ENCODE results near the gene NAT14.

DNA sequence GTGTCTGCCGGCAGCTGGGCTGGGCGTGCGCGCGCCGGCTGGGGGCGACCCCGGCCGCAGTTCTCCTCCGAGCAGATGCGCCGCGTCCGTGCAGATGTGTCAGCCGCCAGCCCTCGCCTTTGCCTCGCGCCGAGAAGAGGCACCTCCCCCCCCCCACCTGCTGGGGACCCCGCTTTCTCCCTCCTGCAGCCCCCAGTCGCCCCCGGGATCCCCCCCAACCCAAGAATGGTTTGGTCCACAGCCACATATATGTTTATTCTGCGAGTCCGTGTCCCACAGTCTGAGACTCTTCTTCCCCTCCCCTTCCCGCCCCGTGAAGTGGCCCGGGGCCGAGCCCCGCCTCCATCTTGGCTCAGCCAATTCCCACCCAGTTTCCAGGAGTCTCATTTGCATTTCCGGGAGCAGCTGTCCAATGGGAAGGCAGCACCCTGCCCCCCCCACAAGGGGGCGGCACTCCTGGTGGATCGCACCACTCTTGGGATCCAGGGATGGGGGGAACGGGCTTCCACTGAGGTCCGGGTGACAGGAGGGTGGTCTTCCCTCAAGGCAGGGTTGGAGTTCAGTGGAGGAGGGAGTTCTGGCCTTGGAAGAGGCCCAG, 32.1 kb upstream of the NAT14 start:
- TF ChIP-seq, protein P1, sequence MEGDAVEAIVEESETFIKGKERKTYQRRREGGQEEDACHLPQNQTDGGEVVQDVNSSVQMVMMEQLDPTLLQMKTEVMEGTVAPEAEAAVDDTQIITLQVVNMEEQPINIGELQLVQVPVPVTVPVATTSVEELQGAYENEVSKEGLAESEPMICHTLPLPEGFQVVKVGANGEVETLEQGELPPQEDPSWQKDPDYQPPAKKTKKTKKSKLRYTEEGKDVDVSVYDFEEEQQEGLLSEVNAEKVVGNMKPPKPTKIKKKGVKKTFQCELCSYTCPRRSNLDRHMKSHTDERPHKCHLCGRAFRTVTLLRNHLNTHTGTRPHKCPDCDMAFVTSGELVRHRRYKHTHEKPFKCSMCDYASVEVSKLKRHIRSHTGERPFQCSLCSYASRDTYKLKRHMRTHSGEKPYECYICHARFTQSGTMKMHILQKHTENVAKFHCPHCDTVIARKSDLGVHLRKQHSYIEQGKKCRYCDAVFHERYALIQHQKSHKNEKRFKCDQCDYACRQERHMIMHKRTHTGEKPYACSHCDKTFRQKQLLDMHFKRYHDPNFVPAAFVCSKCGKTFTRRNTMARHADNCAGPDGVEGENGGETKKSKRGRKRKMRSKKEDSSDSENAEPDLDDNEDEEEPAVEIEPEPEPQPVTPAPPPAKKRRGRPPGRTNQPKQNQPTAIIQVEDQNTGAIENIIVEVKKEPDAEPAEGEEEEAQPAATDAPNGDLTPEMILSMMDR (IDR thresholded peaks at IDR 0.05), result no peak
- no peak for TF ChIP-seq POLR2A (IDR thresholded peaks at IDR 0.05)
